ENCODE results near the gene ANGPTL7. TPM values are rescaled to one million over a fixed set of nuclear protein-coding genes. Genes with fewer than 3 reads are reported as not detected.

ANGPTL7 gene
- total and polyA plus RNA-seq, 12 donors, result 0.15 to 2.3 (median 0.81) TPM; not detected in 2

GRCh38 chr1:11187494-11187893 is 1.7 kb upstream of the ANGPTL7 start:
- H3K4me3 ChIP-seq, result no peak overlapping the region
- DNase-seq (no peak), ATAC-seq (peak in 6 of 8 donors; percentile 20 to 75 (median 44))
- 25 to 50% methylated on average over 2 of the region's 2 CpGs for WGBS, 2 donors
- peaks cover 0 to 34% (median 24%) of the 10 kb centered on the region in 9 donors for H3K4me1 ChIP-seq
- intact Hi-C loops (cut with DNase I), result no loop called here
- H3K9me3 ChIP-seq, result no peaks in the 10 kb centered on the region
- H3K27me3 ChIP-seq, result no peaks in the 10 kb centered on the region
- no peak for TF ChIP-seq CTCF (IDR thresholded peaks at IDR 0.05)
- H3K36me3 ChIP-seq, result peaks cover 0 to 94% (median 0%) of the 10 kb centered on the region in 9 donors
- H3K27ac ChIP-seq, result peak overlapping the region in 3 of 10 donors; percentile 2 to 58 (median 56)

- TF ChIP-seq CTCF (IDR thresholded peaks at IDR 0.05), result no peak
- Histone ChIP-seq H3K4me1 (peaks cover 0 to 34% (median 24%) of the 10 kb centered on the region in 9 donors), H3K4me3 (no peak overlapping the region), H3K9me3 (no peaks in the 10 kb centered on the region), H3K27me3 (no peaks in the 10 kb centered on the region), H3K27ac (peak overlapping the region in 4 of 10 donors; percentile 2 to 58 (median 29)), H3K36me3 (peaks cover 0 to 94% (median 0%) of the 10 kb centered on the region in 9 donors)
- peak in 4 of 8 donors; percentile 34 to 41 (median 36) for ATAC-seq
- intact Hi-C loops (cut with DNase I), result no loop called here
- 43 to 53% methylated on average over 2 of the region's 2 CpGs for WGBS, 2 donors
- DNase-seq, result no peak
Observed at GRCh38 chr1:11187931-11188330, 1.2 kb upstream of the ANGPTL7 start.

GRCh38 chr1:11188381-11188780 is 774 bp upstream of the ANGPTL7 start:
- Histone ChIP-seq H3K27ac (peak overlapping the region in 3 of 10 donors; percentile 2 to 56 (median 29)), H3K4me3 (no peak overlapping the region), H3K27me3 (no peaks in the 10 kb centered on the region), H3K4me1 (peaks cover 0 to 34% (median 24%) of the 10 kb centered on the region in 9 donors), H3K36me3 (peaks cover 0 to 95% (median under 1%) of the 10 kb centered on the region in 9 donors), H3K9me3 (no peaks in the 10 kb centered on the region)
- no peak for TF ChIP-seq CTCF (IDR thresholded peaks at IDR 0.05)
- DNase-seq, result no peak
- ATAC-seq, result peak in 6 of 8 donors; percentile 52 to 83 (median 65)
- intact Hi-C loops (cut with DNase I), result no loop called here
- 29 to 52% methylated on average over 1 of the region's 1 CpG for whole genome bisulfite sequencing, 2 donors

- Histone ChIP-seq H3K9me3 (no peaks in the 10 kb centered on the region), H3K27me3 (no peaks in the 10 kb centered on the region), H3K4me1 (peaks cover 0 to 15% (median 10%) of the 10 kb centered on the region in 9 donors), H3K4me3 (no peak overlapping the region), H3K36me3 (peaks cover 0 to 98% (median 19%) of the 10 kb centered on the region in 9 donors), H3K27ac (no peak overlapping the region)
- intact Hi-C loops (cut with DNase I), result no loop called here
- ATAC-seq, result no peak
- no peak for DNase-seq
- no peak for TF ChIP-seq CTCF (IDR thresholded peaks at IDR 0.05)
- WGBS, 2 donors, result 93 to 94% methylated on average over 11 of the region's 11 CpGs
Observed at GRCh38 chr1:11193376-11193775, 4.2 kb downstream of the ANGPTL7 start.
